Keratinocyte (primary cell): ENCODE measurements around the gene SMYD3. TPM values are rescaled to one million over a fixed set of nuclear protein-coding genes. Genes with fewer than 3 reads are reported as not detected.

Source experiments
- DNase-seq: peaks from one replicate; pipeline ENCODE4 v3.0.0-alpha.2; 2011; ENCODE audit warnings: low read depth, missing footprints, low spot score
- FAIRE-seq: peaks from 2 replicates; lab custom pipeline; 2011; peaks lifted over from hg19 to GRCh38; lab: Jason Lieb, UNC
- H2AFZ ChIP-seq: 2 replicates; pipeline ENCODE4 v1.6.0; 2012; ENCODE audit warnings: low read length, control low read depth, inconsistent platforms; ENCODE audit not compliant: control insufficient read depth
- H3K27ac ChIP-seq: 2 replicates; pipeline ENCODE4 v1.5.1; 2011; ENCODE audit warnings: low read length; ENCODE audit not compliant: control insufficient read depth, insufficient read depth
- H3K27me3 ChIP-seq: 3 replicates; pipeline ENCODE4 v1.6.0; 2011; ENCODE audit warnings: low read length; ENCODE audit not compliant: control insufficient read depth, insufficient read depth; ENCODE audit errors: extremely low read depth
- H3K36me3 ChIP-seq, 2 experiments: 2 replicates in 1 of 2; 3 replicates in 1 of 2; pipeline ENCODE4 v1.5.1; 2011; ENCODE audit warnings: low read length in 2 of 2, mild to moderate bottlenecking in 1 of 2; ENCODE audit not compliant: control insufficient read depth in 2 of 2, insufficient read depth in 2 of 2; ENCODE audit errors: extremely low read depth in 1 of 2
- H3K4me1 ChIP-seq: 3 replicates; pipeline ENCODE4 v1.5.1; 2011; ENCODE audit warnings: low read length; ENCODE audit not compliant: control insufficient read depth, insufficient read depth; ENCODE audit errors: extremely low read depth
- H3K4me2 ChIP-seq: 3 replicates; pipeline ENCODE4 v1.6.0; 2011; ENCODE audit warnings: low read depth, low read length; ENCODE audit not compliant: control insufficient read depth, insufficient read depth; ENCODE audit errors: extremely low read depth
- H3K4me3 ChIP-seq, 3 experiments: fragments of 200-600 bp in 1 of 3; sonication (generic) in 1 of 3; 2 replicates in 2 of 3; 3 replicates in 1 of 3; pipeline ENCODE4 v1.5.1; 2011 to 2016; ENCODE audit warnings: low read length in 3 of 3, mild to moderate bottlenecking in 3 of 3, control low read depth in 2 of 3, inconsistent platforms in 1 of 3, low read depth in 1 of 3, mixed read lengths in 1 of 3, mixed run types in 1 of 3, moderate library complexity in 1 of 3; ENCODE audit not compliant: control insufficient read depth in 2 of 3, insufficient read depth in 2 of 3; ENCODE audit errors: extremely low read depth in 1 of 3
- H3K79me2 ChIP-seq: 2 replicates; pipeline ENCODE4 v1.6.0; 2012; ENCODE audit warnings: low read length; ENCODE audit not compliant: control insufficient read depth, insufficient read depth
- H3K9ac ChIP-seq: 3 replicates; pipeline ENCODE4 v1.6.0; 2011; ENCODE audit warnings: low read length; ENCODE audit not compliant: control insufficient read depth, insufficient read depth; ENCODE audit errors: extremely low read depth
- H3K9me1 ChIP-seq: 3 replicates; pipeline ENCODE4 v1.6.0; 2011; ENCODE audit warnings: low read length; ENCODE audit not compliant: control insufficient read depth, insufficient read depth; ENCODE audit errors: extremely low read depth
- H3K9me3 ChIP-seq: 2 replicates; pipeline ENCODE4 v1.5.1; 2012; ENCODE audit warnings: low read depth, low read length; ENCODE audit not compliant: control insufficient read depth
- H4K20me1 ChIP-seq: 3 replicates; pipeline ENCODE4 v1.6.0; 2011; ENCODE audit warnings: low read length; ENCODE audit not compliant: control insufficient read depth, insufficient read depth; ENCODE audit errors: extremely low read depth
- CTCF ChIP-seq, 3 experiments: IDR thresholded peaks in 1 of 3; conservative IDR thresholded peaks in 1 of 3; optimal IDR thresholded peaks in 1 of 3; 2 replicates in 2 of 3; 3 replicates in 1 of 3; pipeline versions ENCODE3 to v1.5.1; 2011; ENCODE audit warnings: low read length in 3 of 3, mild to moderate bottlenecking in 3 of 3, moderate library complexity in 2 of 3, control low read depth in 1 of 3, inconsistent platforms in 1 of 3; ENCODE audit not compliant: insufficient read depth in 2 of 3; ENCODE audit errors: extremely low read depth in 1 of 3
- EZH2 ChIP-seq: IDR thresholded peaks from one replicate; pipeline ENCODE4 v1.6.1; 2012; ENCODE audit warnings: inconsistent platforms, mild to moderate bottlenecking, low read length, moderate library complexity
- dilution Hi-C: fragments of 300-500 bp; cut with MboI; formaldehyde crosslinking; loops from one replicate; pipeline ENCODE4 v1.7.0; 2020; ENCODE audit warnings: low sequenced_read_pairs; ENCODE audit not compliant: extremely low pct_ligation_motif_present
- polyA plus RNA-seq, 5 experiments: library from polyadenylated mRNA; depleted of rRNA in 3 of 5; stranded (reverse) in 3 of 5; stranded (forward) in 1 of 5; unstranded in 1 of 5; fragments of >200 nt; gene quantifications; 1 replicate in 1 of 5; 2 replicates in 3 of 5; 3 replicates in 1 of 5; pipeline versions ENCODE4 v1.2.1 to v1.2.3, GENCODE V29; 2011 to 2012; ENCODE audit warnings: missing spikeins in 2 of 5, low read depth in 1 of 5, low replicate concordance in 1 of 5

SMYD3 gene
- polyA plus RNA-seq, 1 donor (not counting 4 experiments of a cell fraction or from before 2014, with no cell fraction given) = 31.0 TPM

DNA sequence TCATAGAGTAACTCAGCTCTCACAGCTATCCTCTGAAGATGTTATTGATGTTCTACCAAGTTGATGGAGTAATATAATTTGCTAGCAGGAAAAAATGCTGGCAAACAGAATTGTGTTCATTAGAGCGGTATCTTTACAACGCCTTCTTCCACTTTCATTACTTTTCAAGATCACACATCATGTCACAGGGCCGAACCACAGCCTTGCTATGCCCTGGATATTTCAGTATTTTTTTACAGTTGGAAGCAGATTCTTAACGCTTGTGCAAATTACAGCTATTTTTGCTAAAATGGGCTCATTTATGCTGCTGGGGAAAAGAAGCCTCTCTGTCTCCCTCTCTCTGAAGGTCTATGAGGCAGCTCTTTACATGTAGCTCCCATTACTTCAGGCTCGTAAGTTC is 720.1 kb downstream of the SMYD3 start:
- no peak overlapping the region for H2AFZ ChIP-seq
- TF ChIP-seq CTCF (optimal IDR thresholded peaks at IDR 0.05 in 1 of 3, IDR thresholded peaks at IDR 0.05 in 1 of 3, conservative IDR thresholded peaks at IDR 0.05 in 1 of 3; ENCODE audit: extremely low read depth in 1 of 3, insufficient read depth in 2 of 3, low read length in 3 of 3) (no peak), EZH2 (no peak)
- H3K4me3 ChIP-seq = no peak overlapping the region
- FAIRE-seq (no peak), DNase-seq (no peak)
- dilution Hi-C loops = no loop called here
- H3K27me3 ChIP-seq = no peaks in the 10 kb centered on the region
- no peaks in the 10 kb centered on the region for H3K9me1 ChIP-seq
- H4K20me1 ChIP-seq = no peaks in the 10 kb centered on the region
- H3K9ac ChIP-seq = no peak overlapping the region
- no peaks in the 10 kb centered on the region for H3K79me2 ChIP-seq
- no peaks in the 10 kb centered on the region for H3K9me3 ChIP-seq
- H3K4me1 ChIP-seq = peaks cover 9% of the 10 kb centered on the region
- no peak overlapping the region for H3K27ac ChIP-seq
- no peak overlapping the region for H3K4me2 ChIP-seq
- H3K36me3 ChIP-seq = no peaks in the 10 kb centered on the region

- FAIRE-seq (no peak), DNase-seq (no peak)
- H3K4me1 ChIP-seq = no peaks in the 10 kb centered on the region
- TF ChIP-seq EZH2 (no peak), CTCF (optimal IDR thresholded peaks at IDR 0.05 in 1 of 3, IDR thresholded peaks at IDR 0.05 in 1 of 3, conservative IDR thresholded peaks at IDR 0.05 in 1 of 3; ENCODE audit: extremely low read depth in 1 of 3, insufficient read depth in 2 of 3, low read length in 3 of 3) (no peak)
- no peak overlapping the region for H3K9ac ChIP-seq
- no peak overlapping the region for H3K27ac ChIP-seq
- H3K4me3 ChIP-seq = no peak overlapping the region
- H3K79me2 ChIP-seq = no peaks in the 10 kb centered on the region
- dilution Hi-C loops = no loop called here
- no peak overlapping the region for H2AFZ ChIP-seq
- no peaks in the 10 kb centered on the region for H3K9me3 ChIP-seq
- H3K27me3 ChIP-seq = no peaks in the 10 kb centered on the region
- H4K20me1 ChIP-seq = no peaks in the 10 kb centered on the region
- H3K4me2 ChIP-seq = no peak overlapping the region
- H3K36me3 ChIP-seq = no peaks in the 10 kb centered on the region
- H3K9me1 ChIP-seq = no peaks in the 10 kb centered on the region
Measured at GRCh38 chr1:245779797-245780755, 727.0 kb downstream of the SMYD3 start.
